ENCODE measurements around the gene NOP10.

- TF ChIP-seq EZH2 (IDR thresholded peaks at IDR 0.05; ENCODE audit: borderline replicate concordance, low read length) (no peak), CTCF (IDR thresholded peaks at IDR 0.05; ENCODE audit: low read length) (no peak)
Measured at GRCh38 chr15:34324933-34325332, 18.0 kb downstream of the NOP10 start.
